Tibial artery (tissue), 4 donors: ENCODE measurements around the gene FUZ.

ENCODE experiments used
- DNase-seq, 2 donors: peaks; one replicate each; pipeline ENCODE4 v3.0.0-alpha.2; 2019
- H3K27ac ChIP-seq, 2 donors: fragments of 200-600 bp; sonication (generic) in 1 of 2; 1 replicate in 1 of 2; 2 replicates in 1 of 2; pipeline ENCODE4 v1.5.1; 2018 to 2019; ENCODE audit warnings: mild to moderate bottlenecking in 1 of 2
- H3K27me3 ChIP-seq, 2 donors: fragments of 200-600 bp; sonication (generic) in 1 of 2; one replicate each; pipeline versions ENCODE4 v1.5.1 to v1.6.0; 2016 to 2019
- H3K36me3 ChIP-seq, 3 donors: fragments of 200-600 bp; sonication (generic) in 2 of 3; one replicate each; pipeline ENCODE4 v1.5.1; 2016 to 2019; ENCODE audit warnings: mild to moderate bottlenecking in 2 of 3
- H3K4me1 ChIP-seq, 4 donors: fragments of 200-600 bp; sonication (generic) in 2 of 4; 1 replicate in 3 of 4; 2 replicates in 1 of 4; pipeline ENCODE4 v1.5.1; 2016 to 2019
- H3K4me3 ChIP-seq, 2 donors: fragments of 200-600 bp; sonication (generic) in 1 of 2; 1 replicate in 1 of 2; 2 replicates in 1 of 2; pipeline ENCODE4 v1.5.1; 2018 to 2019; ENCODE audit warnings: mild to moderate bottlenecking in 2 of 2
- H3K9me3 ChIP-seq, 3 donors: fragments of 200-600 bp; sonication (generic) in 1 of 3; one replicate each; pipeline ENCODE4 v1.5.1; 2016 to 2019
- intact Hi-C: fragments of 100-400 bp; cut with DNase I; formaldehyde crosslinking; loops from one replicate; pipeline ENCODE4 v1.15.0; 2023; ENCODE audit warnings: low total_unique reads
- TF ChIP-seq, protein P1 (sequence below), 2 experiments: fragments of 200-600 bp in 1 of 2; fragments of 450-650 bp in 1 of 2; IDR thresholded peaks; one replicate each; pipeline ENCODE4 v1.5.1; 2017 to 2019; ENCODE audit warnings: antibody characterized with exemption in 2 of 2, mild to moderate bottlenecking in 1 of 2, moderate library complexity in 1 of 2

FUZ gene

DNA sequence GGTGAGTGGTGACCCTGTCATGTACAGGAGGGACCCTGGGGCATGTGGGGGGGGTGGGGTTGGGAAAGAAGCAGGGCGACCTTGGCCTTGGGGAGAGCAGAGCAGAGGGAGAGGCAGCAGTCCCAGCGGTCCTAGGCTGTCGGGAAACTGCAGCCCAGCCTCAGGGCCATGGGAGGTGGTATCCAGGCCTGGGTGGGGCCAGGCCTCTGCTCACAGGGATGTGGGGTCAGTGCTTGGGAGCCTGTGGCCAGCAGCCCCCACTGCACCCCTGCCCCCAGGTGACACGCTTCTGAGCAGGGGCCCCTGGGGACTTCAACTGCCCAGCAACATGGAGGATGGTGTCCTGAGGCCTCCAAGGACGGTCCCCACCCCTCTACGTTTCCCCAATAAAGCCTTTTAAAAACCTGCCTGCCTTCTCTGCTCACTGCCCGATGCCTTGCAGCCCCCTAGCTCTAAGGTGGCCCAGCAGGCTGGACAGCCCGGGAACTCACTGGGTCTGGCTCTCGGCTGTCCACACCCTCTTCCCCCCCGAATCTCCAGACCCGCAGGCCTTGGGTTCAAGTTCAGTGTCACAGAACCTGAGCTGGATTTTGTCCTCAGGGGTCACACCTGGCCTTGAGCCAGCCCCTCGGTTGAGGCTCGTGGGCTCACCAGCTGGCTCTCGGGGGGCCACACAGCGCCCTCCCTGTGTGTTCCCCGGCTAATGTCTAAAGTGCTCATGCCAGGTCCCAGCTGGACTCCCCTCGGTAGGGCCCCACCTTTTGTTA, 47.4 kb upstream of the FUZ start:
- Histone ChIP-seq H3K27ac (peak overlapping the region; percentile 26 to 41), H3K4me1 (peaks cover 0 to 11% (median 8%) of the 10 kb centered on the region in 4 donors), H3K36me3 (peaks cover 28 to 96% (median 78%) of the 10 kb centered on the region in 3 donors), H3K4me3 (no peak overlapping the region), H3K9me3 (no peaks in the 10 kb centered on the region), H3K27me3 (no peaks in the 10 kb centered on the region)
- TF ChIP-seq, protein P1, sequence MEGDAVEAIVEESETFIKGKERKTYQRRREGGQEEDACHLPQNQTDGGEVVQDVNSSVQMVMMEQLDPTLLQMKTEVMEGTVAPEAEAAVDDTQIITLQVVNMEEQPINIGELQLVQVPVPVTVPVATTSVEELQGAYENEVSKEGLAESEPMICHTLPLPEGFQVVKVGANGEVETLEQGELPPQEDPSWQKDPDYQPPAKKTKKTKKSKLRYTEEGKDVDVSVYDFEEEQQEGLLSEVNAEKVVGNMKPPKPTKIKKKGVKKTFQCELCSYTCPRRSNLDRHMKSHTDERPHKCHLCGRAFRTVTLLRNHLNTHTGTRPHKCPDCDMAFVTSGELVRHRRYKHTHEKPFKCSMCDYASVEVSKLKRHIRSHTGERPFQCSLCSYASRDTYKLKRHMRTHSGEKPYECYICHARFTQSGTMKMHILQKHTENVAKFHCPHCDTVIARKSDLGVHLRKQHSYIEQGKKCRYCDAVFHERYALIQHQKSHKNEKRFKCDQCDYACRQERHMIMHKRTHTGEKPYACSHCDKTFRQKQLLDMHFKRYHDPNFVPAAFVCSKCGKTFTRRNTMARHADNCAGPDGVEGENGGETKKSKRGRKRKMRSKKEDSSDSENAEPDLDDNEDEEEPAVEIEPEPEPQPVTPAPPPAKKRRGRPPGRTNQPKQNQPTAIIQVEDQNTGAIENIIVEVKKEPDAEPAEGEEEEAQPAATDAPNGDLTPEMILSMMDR (IDR thresholded peaks at IDR 0.05), result no peak
- DNase-seq, result peak in 1 of 2 donors; percentile 16
- intact Hi-C loops, result loop anchor here (10.0 kb wide), 1 partner anchor 96 kb away; the partner anchor contains the start of genes AP2A1 and TSKS

DNA sequence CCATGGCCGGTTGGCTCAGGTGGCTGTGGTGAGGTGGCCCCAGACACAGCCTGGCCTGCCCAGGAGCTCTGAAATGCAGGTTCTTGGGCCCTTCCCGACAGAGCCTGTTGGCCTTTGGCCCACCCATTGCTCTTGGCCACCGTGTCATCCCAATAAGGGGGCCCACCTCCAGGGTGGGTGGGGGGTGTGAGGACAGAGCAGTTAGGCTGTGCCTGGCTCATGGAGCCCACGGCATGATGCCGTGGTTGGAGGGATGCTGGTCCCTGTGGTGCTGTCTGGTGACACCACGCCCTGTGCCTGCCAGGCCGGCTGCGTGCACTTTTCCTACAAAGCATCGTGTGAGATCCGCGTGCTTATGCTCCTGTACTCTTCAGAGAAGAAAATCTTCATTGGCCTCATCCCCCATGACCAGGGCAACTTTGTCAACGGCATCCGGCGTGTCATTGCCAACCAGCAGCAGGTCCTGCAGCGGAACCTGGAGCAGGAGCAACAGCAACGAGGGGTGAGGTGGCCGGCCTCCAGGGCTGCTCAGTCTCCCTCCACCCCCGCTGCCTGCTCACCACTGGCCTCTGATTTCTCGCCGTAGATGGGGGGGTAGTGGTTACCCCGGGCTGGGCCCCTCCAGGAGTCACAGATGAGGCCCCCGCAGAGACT, 46.7 kb upstream of the FUZ start:
- TF ChIP-seq, protein P1 (IDR thresholded peaks at IDR 0.05), result no peak
- Histone ChIP-seq H3K36me3 (peaks cover 34 to 100% (median 85%) of the 10 kb centered on the region in 3 donors), H3K9me3 (no peaks in the 10 kb centered on the region), H3K4me3 (no peak overlapping the region), H3K4me1 (peaks cover 0 to 7% (median 2%) of the 10 kb centered on the region in 4 donors), H3K27ac (no peak overlapping the region), H3K27me3 (no peaks in the 10 kb centered on the region)
- DNase-seq, result no peak
- intact Hi-C loops, result loop anchor here (10.0 kb wide), 1 partner anchor 95 kb away; the partner anchor contains the start of genes AP2A1 and TSKS

- no peak for DNase-seq
- peaks cover 39 to 92% (median 84%) of the 10 kb centered on the region in 3 donors for H3K36me3 ChIP-seq
- H3K27ac ChIP-seq, result no peak overlapping the region
- H3K9me3 ChIP-seq, result no peaks in the 10 kb centered on the region
- TF ChIP-seq, protein P1 (IDR thresholded peaks at IDR 0.05), result no peak
- no peak overlapping the region for H3K4me3 ChIP-seq
- no peaks in the 10 kb centered on the region for H3K27me3 ChIP-seq
- intact Hi-C loops, result no loop called here
- peaks cover 0 to 17% (median 5%) of the 10 kb centered on the region in 4 donors for H3K4me1 ChIP-seq
These were observed 45.2 kb upstream of the FUZ start for GRCh38 chr19:49858088-49858985.

GRCh38 chr19:49857838-49858087, 44.7 kb upstream of the FUZ start:
- H3K9me3 ChIP-seq, result no peaks in the 10 kb centered on the region
- H3K27ac ChIP-seq, result no peak overlapping the region
- H3K4me3 ChIP-seq, result no peak overlapping the region
- DNase-seq, result no peak
- H3K4me1 ChIP-seq, result peaks cover 0 to 23% (median 11%) of the 10 kb centered on the region in 4 donors
- H3K27me3 ChIP-seq, result no peaks in the 10 kb centered on the region
- intact Hi-C loops, result no loop called here
- peaks cover 39 to 86% (median 78%) of the 10 kb centered on the region in 3 donors for H3K36me3 ChIP-seq
- TF ChIP-seq, protein P1 (IDR thresholded peaks at IDR 0.05), result no peak

DNA sequence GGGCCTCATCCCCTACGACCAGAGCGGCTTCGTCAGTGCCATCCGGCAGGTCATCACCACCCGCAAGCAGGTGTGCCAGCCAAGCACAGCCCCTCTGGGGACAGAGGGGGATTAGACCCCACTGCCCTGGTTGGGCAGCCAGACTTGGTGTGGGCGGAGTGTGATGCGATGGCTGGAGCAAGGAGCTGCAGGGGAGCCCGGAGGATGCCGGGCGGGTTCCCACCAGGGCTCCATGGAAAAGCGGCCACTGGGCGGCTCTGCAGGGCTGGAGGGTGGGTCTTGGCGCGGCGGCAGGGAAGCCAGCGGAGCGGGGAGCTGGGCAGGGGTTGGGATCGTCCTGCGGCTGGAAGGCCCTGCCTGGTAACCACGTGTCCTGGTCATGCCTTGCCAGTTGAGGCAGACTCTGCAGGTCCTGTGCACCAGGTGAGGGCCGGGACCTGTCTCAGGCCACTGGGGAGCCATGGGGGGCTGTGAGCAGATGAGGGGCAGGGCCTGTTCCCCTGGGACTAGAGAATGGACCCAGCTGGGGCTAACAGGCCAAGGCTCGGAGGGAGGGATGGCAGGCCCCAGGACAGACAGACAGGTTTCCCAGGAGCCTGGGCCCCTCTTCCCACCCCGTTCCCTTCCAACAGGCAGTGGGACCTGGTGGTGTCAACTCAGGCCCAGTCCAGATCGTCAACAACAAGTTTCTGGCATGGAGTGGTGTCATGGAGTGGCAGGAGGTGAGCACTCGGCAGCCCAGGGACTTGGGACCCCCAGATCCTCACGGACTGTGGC, 44.2 kb upstream of the FUZ start:
- no peak overlapping the region for H3K4me3 ChIP-seq
- peaks cover 39 to 81% (median 73%) of the 10 kb centered on the region in 3 donors for H3K36me3 ChIP-seq
- intact Hi-C loops, result no loop called here
- peaks cover 0 to 28% (median 16%) of the 10 kb centered on the region in 4 donors for H3K4me1 ChIP-seq
- DNase-seq, result no peak
- no peak overlapping the region for H3K27ac ChIP-seq
- no peaks in the 10 kb centered on the region for H3K27me3 ChIP-seq
- H3K9me3 ChIP-seq, result no peaks in the 10 kb centered on the region
- TF ChIP-seq, protein P1 (IDR thresholded peaks at IDR 0.05), result no peak
